NK-92 (cell line): Measurements from ENCODE around the gene NAA50.
A peak's percentile ranks its signal among the peaks of the same experiment; 100 is the strongest.

Source experiments
- DNase-seq: peaks from one replicate; lab custom pipeline; 2025; ENCODE audit not compliant: unreplicated experiment; lab: John Stamatoyannopoulos, UW

The NAA50 gene

GRCh38 chr3:113745756-113746547 is at the start of gene NAA50:
NAA50 (minus strand) TSS chr3:113746249; CDS start chr3:113745949, 300 bp downstream.
- DNase-seq: peak; percentile 60

GRCh38 chr3:113795693-113796092 is 49.6 kb upstream of the NAA50 start:
- no peak for DNase-seq

- DNase-seq: no peak
Observed at GRCh38 chr3:113794526-113794925, 48.5 kb upstream of the NAA50 start.

- no peak for DNase-seq
Observed at GRCh38 chr3:113791381-113791780, 45.3 kb upstream of the NAA50 start.

- DNase-seq: no peak
Observed at GRCh38 chr3:113783980-113784379, 37.9 kb upstream of the NAA50 start.

GRCh38 chr3:113783463-113783862 is 37.4 kb upstream of the NAA50 start:
- DNase-seq: no peak

GRCh38 chr3:113776564-113776963 is 30.5 kb upstream of the NAA50 start:
- DNase-seq: no peak

- DNase-seq: no peak
Observed at GRCh38 chr3:113775516-113775915, 29.5 kb upstream of the NAA50 start.

- no peak for DNase-seq
Observed at GRCh38 chr3:113773381-113773780, 27.3 kb upstream of the NAA50 start.

GRCh38 chr3:113771993-113772392 is 25.9 kb upstream of the NAA50 start:
- no peak for DNase-seq

- DNase-seq: no peak
Observed at GRCh38 chr3:113769551-113769950, 23.5 kb upstream of the NAA50 start.

GRCh38 chr3:113764698-113765097 is 18.6 kb upstream of the NAA50 start:
- DNase-seq: no peak

- DNase-seq: no peak
Observed at GRCh38 chr3:113758389-113759024, 12.5 kb upstream of the NAA50 start.

- no peak for DNase-seq
Observed at GRCh38 chr3:113754494-113755159, 8.6 kb upstream of the NAA50 start.

- no peak for DNase-seq
Observed at GRCh38 chr3:113753376-113753985, 7.4 kb upstream of the NAA50 start.

GRCh38 chr3:113751141-113751540 is 5.1 kb upstream of the NAA50 start:
- DNase-seq: no peak

- DNase-seq: no peak
Observed at GRCh38 chr3:113747283-113748046, 1.4 kb upstream of the NAA50 start.

GRCh38 chr3:113746548-113747282 is 666 bp upstream of the NAA50 start, which contains the start of gene ATP6V1A:
ATP6V1A (plus strand) TSS chr3:113747035; CDS start chr3:113778754, 31,719 bp downstream.
- DNase-seq: peak; percentile 37

- DNase-seq: peak; percentile 19
Observed at GRCh38 chr3:113744941-113745755, 901 bp downstream of the NAA50 start.
